ENCODE results near the gene USP34.

The USP34 gene

GRCh38 chr2:61454383-61454782 lies 16.5 kb downstream of the USP34 start:
- H2BK120ac ChIP-seq (ENCODE audit: low read depth, low read length): no peak overlapping the region
- H3K9ac ChIP-seq (ENCODE audit: low read depth, low read length, poor library complexity): no peak overlapping the region
- no peak overlapping the region for H3K4me2 ChIP-seq (ENCODE audit: insufficient read depth, low read length, poor library complexity, severe bottlenecking)
- H3K4me1 ChIP-seq (ENCODE audit: control insufficient read depth in 2 of 2, insufficient read depth in 1 of 2, low read depth in 1 of 2, low read length in 2 of 2): no peaks in the 10 kb centered on the region
- H3K4me3 ChIP-seq (ENCODE audit: low read length in 2 of 2): no peak overlapping the region
- H3K9me3 ChIP-seq (replicated peaks in 1 of 2; ENCODE audit: control insufficient read depth in 2 of 2, insufficient read depth in 1 of 2, low read depth in 1 of 2, low read length in 2 of 2): no peaks in the 10 kb centered on the region
- no peak overlapping the region for H2BK12ac ChIP-seq (ENCODE audit: low read length)
- H3K36me3 ChIP-seq (replicated peaks in 1 of 2; ENCODE audit: control insufficient read depth in 2 of 2, insufficient read depth in 2 of 2, low read length in 2 of 2): peaks cover 0 to 2% of the 10 kb centered on the region in 2 donors
- H2AK5ac ChIP-seq (ENCODE audit: low read depth, low read length): no peak overlapping the region
- H4K8ac ChIP-seq (ENCODE audit: low read depth, low read length): no peak overlapping the region
- H3K23ac ChIP-seq (ENCODE audit: low read depth, low read length, poor library complexity): no peak overlapping the region
- no peaks in the 10 kb centered on the region for H3K27me3 ChIP-seq (ENCODE audit: control insufficient read depth in 3 of 3, insufficient read depth in 3 of 3, low read depth in 1 of 3, low read length in 3 of 3)
- no peak overlapping the region for H2BK5ac ChIP-seq (ENCODE audit: low read length)
- no peak for DNase-seq (ENCODE audit: low spot score)
- no peak overlapping the region for H2AFZ ChIP-seq (ENCODE audit: low read length)
- no peak overlapping the region for H3K27ac ChIP-seq (replicated peaks; ENCODE audit: low read length)
- WGBS, 2 donors (ENCODE audit: extremely low coverage in 2 of 2, insufficient read length in 2 of 2, insufficient replicate concordance in 1 of 2): no CpG with 5 or more reads among the region's 5 CpGs
- no peak overlapping the region for H2BK15ac ChIP-seq (ENCODE audit: low read length)
- peaks cover 3% of the 10 kb centered on the region for H3K79me1 ChIP-seq (ENCODE audit: low read depth, low read length)
- no peak overlapping the region for H3K18ac ChIP-seq (ENCODE audit: low read length)
- no peak overlapping the region for H4K91ac ChIP-seq (ENCODE audit: low read depth, low read length, poor library complexity)
- H3K4ac ChIP-seq (ENCODE audit: low read length): no peak overlapping the region
- no peak overlapping the region for H3K14ac ChIP-seq (ENCODE audit: low read length)

- Histone ChIP-seq H2AFZ (ENCODE audit: low read length) (no peak overlapping the region), H2BK5ac (ENCODE audit: low read length) (no peak overlapping the region), H3K23ac (ENCODE audit: low read depth, low read length, poor library complexity) (no peak overlapping the region), H2BK15ac (ENCODE audit: low read length) (no peak overlapping the region), H3K9ac (ENCODE audit: low read depth, low read length, poor library complexity) (no peak overlapping the region), H3K4me2 (ENCODE audit: insufficient read depth, low read length, poor library complexity, severe bottlenecking) (no peak overlapping the region), H3K18ac (ENCODE audit: low read length) (no peak overlapping the region), H3K27ac (replicated peaks; ENCODE audit: low read length) (no peak overlapping the region), H3K4me3 (ENCODE audit: low read length in 2 of 2) (no peak overlapping the region), H3K4ac (ENCODE audit: low read length) (no peak overlapping the region), H3K79me1 (ENCODE audit: low read depth, low read length) (peaks cover 7% of the 10 kb centered on the region), H3K14ac (ENCODE audit: low read length) (no peak overlapping the region), H3K27me3 (ENCODE audit: control insufficient read depth in 3 of 3, insufficient read depth in 3 of 3, low read depth in 1 of 3, low read length in 3 of 3) (no peaks in the 10 kb centered on the region), H3K4me1 (ENCODE audit: control insufficient read depth in 2 of 2, insufficient read depth in 1 of 2, low read depth in 1 of 2, low read length in 2 of 2) (no peaks in the 10 kb centered on the region), H4K8ac (ENCODE audit: low read depth, low read length) (no peak overlapping the region), H3K36me3 (replicated peaks in 1 of 2; ENCODE audit: control insufficient read depth in 2 of 2, insufficient read depth in 2 of 2, low read length in 2 of 2) (peaks cover 0 to 2% of the 10 kb centered on the region in 2 donors), H2BK12ac (ENCODE audit: low read length) (no peak overlapping the region), H2AK5ac (ENCODE audit: low read depth, low read length) (no peak overlapping the region), H2BK120ac (ENCODE audit: low read depth, low read length) (no peak overlapping the region), H3K9me3 (replicated peaks in 1 of 2; ENCODE audit: control insufficient read depth in 2 of 2, insufficient read depth in 1 of 2, low read depth in 1 of 2, low read length in 2 of 2) (no peaks in the 10 kb centered on the region), H4K91ac (ENCODE audit: low read depth, low read length, poor library complexity) (no peak overlapping the region)
- no CpG with 5 or more reads among the region's 8 CpGs for WGBS, 2 donors (ENCODE audit: extremely low coverage in 2 of 2, insufficient read length in 2 of 2, insufficient replicate concordance in 1 of 2)
- no peak for DNase-seq (ENCODE audit: low spot score)
Measured at GRCh38 chr2:61452392-61452791, 18.5 kb downstream of the USP34 start.

- Histone ChIP-seq H3K18ac (ENCODE audit: low read length) (no peak overlapping the region), H3K27ac (replicated peaks; ENCODE audit: low read length) (no peak overlapping the region), H2AK5ac (ENCODE audit: low read depth, low read length) (no peak overlapping the region), H4K91ac (ENCODE audit: low read depth, low read length, poor library complexity) (no peak overlapping the region), H3K9ac (ENCODE audit: low read depth, low read length, poor library complexity) (no peak overlapping the region), H2BK5ac (ENCODE audit: low read length) (no peak overlapping the region), H3K4ac (ENCODE audit: low read length) (no peak overlapping the region), H3K9me3 (replicated peaks in 1 of 2; ENCODE audit: control insufficient read depth in 2 of 2, insufficient read depth in 1 of 2, low read depth in 1 of 2, low read length in 2 of 2) (no peaks in the 10 kb centered on the region), H2AFZ (ENCODE audit: low read length) (no peak overlapping the region), H3K4me1 (ENCODE audit: control insufficient read depth in 2 of 2, insufficient read depth in 1 of 2, low read depth in 1 of 2, low read length in 2 of 2) (no peaks in the 10 kb centered on the region), H3K4me2 (ENCODE audit: insufficient read depth, low read length, poor library complexity, severe bottlenecking) (no peak overlapping the region), H3K27me3 (ENCODE audit: control insufficient read depth in 3 of 3, insufficient read depth in 3 of 3, low read depth in 1 of 3, low read length in 3 of 3) (no peaks in the 10 kb centered on the region), H3K14ac (ENCODE audit: low read length) (no peak overlapping the region), H3K79me1 (ENCODE audit: low read depth, low read length) (peaks cover 5% of the 10 kb centered on the region), H2BK12ac (ENCODE audit: low read length) (no peak overlapping the region), H2BK15ac (ENCODE audit: low read length) (no peak overlapping the region), H2BK120ac (ENCODE audit: low read depth, low read length) (no peak overlapping the region), H3K23ac (ENCODE audit: low read depth, low read length, poor library complexity) (no peak overlapping the region), H3K4me3 (ENCODE audit: low read length in 2 of 2) (no peak overlapping the region), H4K8ac (ENCODE audit: low read depth, low read length) (no peak overlapping the region), H3K36me3 (replicated peaks in 1 of 2; ENCODE audit: control insufficient read depth in 2 of 2, insufficient read depth in 2 of 2, low read length in 2 of 2) (peaks cover 0 to 2% of the 10 kb centered on the region in 2 donors)
- no peak for DNase-seq (ENCODE audit: low spot score)
- no CpG with 5 or more reads among the region's 9 CpGs for WGBS, 2 donors (ENCODE audit: extremely low coverage in 2 of 2, insufficient read length in 2 of 2, insufficient replicate concordance in 1 of 2)
Measured at GRCh38 chr2:61451178-61451577, 19.7 kb downstream of the USP34 start.

- no CpG with 5 or more reads among the region's 4 CpGs for WGBS, 2 donors (ENCODE audit: extremely low coverage in 2 of 2, insufficient read length in 2 of 2, insufficient replicate concordance in 1 of 2)
- Histone ChIP-seq H3K4me2 (ENCODE audit: insufficient read depth, low read length, poor library complexity, severe bottlenecking) (no peak overlapping the region), H3K36me3 (replicated peaks in 1 of 2; ENCODE audit: control insufficient read depth in 2 of 2, insufficient read depth in 2 of 2, low read length in 2 of 2) (peaks cover 0 to 2% of the 10 kb centered on the region in 2 donors)
Measured at GRCh38 chr2:61450144-61450543, 20.7 kb downstream of the USP34 start.

More at GRCh38 chr2:61450144-61450543, 20.7 kb downstream of the USP34 start:
- no peak overlapping the region for H2BK15ac ChIP-seq (ENCODE audit: low read length)
- H2AFZ ChIP-seq (ENCODE audit: low read length): no peak overlapping the region
- no peak overlapping the region for H4K91ac ChIP-seq (ENCODE audit: low read depth, low read length, poor library complexity)
- no peak overlapping the region for H3K23ac ChIP-seq (ENCODE audit: low read depth, low read length, poor library complexity)
- H2BK120ac ChIP-seq (ENCODE audit: low read depth, low read length): no peak overlapping the region
- no peak overlapping the region for H3K4me3 ChIP-seq (ENCODE audit: low read length in 2 of 2)
- H3K9ac ChIP-seq (ENCODE audit: low read depth, low read length, poor library complexity): no peak overlapping the region
- no peak overlapping the region for H2BK5ac ChIP-seq (ENCODE audit: low read length)
- no peaks in the 10 kb centered on the region for H3K9me3 ChIP-seq (replicated peaks in 1 of 2; ENCODE audit: control insufficient read depth in 2 of 2, insufficient read depth in 1 of 2, low read depth in 1 of 2, low read length in 2 of 2)
- no peak overlapping the region for H2AK5ac ChIP-seq (ENCODE audit: low read depth, low read length)
- H3K4ac ChIP-seq (ENCODE audit: low read length): no peak overlapping the region
- H3K79me1 ChIP-seq (ENCODE audit: low read depth, low read length): peaks cover 5% of the 10 kb centered on the region
- H2BK12ac ChIP-seq (ENCODE audit: low read length): no peak overlapping the region
- no peak overlapping the region for H3K18ac ChIP-seq (ENCODE audit: low read length)
- no peaks in the 10 kb centered on the region for H3K4me1 ChIP-seq (ENCODE audit: control insufficient read depth in 2 of 2, insufficient read depth in 1 of 2, low read depth in 1 of 2, low read length in 2 of 2)
- no peak overlapping the region for H3K14ac ChIP-seq (ENCODE audit: low read length)
- H3K27ac ChIP-seq (replicated peaks; ENCODE audit: low read length): no peak overlapping the region
- no peaks in the 10 kb centered on the region for H3K27me3 ChIP-seq (ENCODE audit: control insufficient read depth in 3 of 3, insufficient read depth in 3 of 3, low read depth in 1 of 3, low read length in 3 of 3)
- no peak overlapping the region for H4K8ac ChIP-seq (ENCODE audit: low read depth, low read length)
- no peak for DNase-seq (ENCODE audit: low spot score)

Data from neuronal stem cell (in vitro differentiated cells).